Globus pallidus (tissue), 1 donor: Measurements from ENCODE around the gene MBIP.
"Not testable (repeated sequence)": the region's sequence is repeated elsewhere in the genome, so short reads cannot be mapped to it uniquely, and the experiment has no call there.

Experiments used
- DNase-seq: peaks from one replicate; pipeline ENCODE4 v3.0.0-alpha.2; 2015; ENCODE audit warnings: low spot score

MBIP gene

GRCh38 chr14:36320200-36320896 lies at the start of gene MBIP:
Gene MBIP, minus strand, starts transcription at chr14:36320637. Its CDS starts 49 bp downstream, at chr14:36320588.
- peak; percentile 96 for DNase-seq

- no peak for DNase-seq
These were observed 47.7 kb upstream of the MBIP start for GRCh38 chr14:36367985-36368774.

GRCh38 chr14:36365766-36366165 lies 45.3 kb upstream of the MBIP start:
- no peak for DNase-seq

GRCh38 chr14:36363704-36364103 lies 43.3 kb upstream of the MBIP start:
- no peak for DNase-seq

GRCh38 chr14:36362648-36363047 lies 42.2 kb upstream of the MBIP start:
- DNase-seq: no peak

GRCh38 chr14:36361210-36361853 lies 40.9 kb upstream of the MBIP start:
- peak; percentile 41 for DNase-seq

- DNase-seq: no peak
These were observed 36.4 kb upstream of the MBIP start for GRCh38 chr14:36356862-36357261.

- DNase-seq: no peak
These were observed 25.6 kb upstream of the MBIP start for GRCh38 chr14:36346052-36346451.

- no peak for DNase-seq
These were observed 23.8 kb upstream of the MBIP start for GRCh38 chr14:36344211-36344610.

GRCh38 chr14:36341811-36342210 lies 21.4 kb upstream of the MBIP start:
- DNase-seq: not testable (repeated sequence)

- no peak for DNase-seq
These were observed 19.9 kb upstream of the MBIP start for GRCh38 chr14:36340276-36340890.

GRCh38 chr14:36339816-36340215 lies 19.4 kb upstream of the MBIP start:
- peak; percentile 28 for DNase-seq

- no peak for DNase-seq
These were observed 12.7 kb upstream of the MBIP start for GRCh38 chr14:36333119-36333518.

- not testable (repeated sequence) for DNase-seq
These were observed 7.1 kb upstream of the MBIP start for GRCh38 chr14:36327573-36327972.

GRCh38 chr14:36325853-36326252 lies 5.4 kb upstream of the MBIP start:
- no peak for DNase-seq

GRCh38 chr14:36324897-36325296 lies 4.5 kb upstream of the MBIP start:
- DNase-seq: no peak

- no peak for DNase-seq
These were observed 502 bp upstream of the MBIP start for GRCh38 chr14:36320897-36321381.

- DNase-seq: peak; percentile 38
These were observed 588 bp downstream of the MBIP start for GRCh38 chr14:36319899-36320199.

- DNase-seq: no peak
These were observed 2.8 kb downstream of the MBIP start for GRCh38 chr14:36317650-36318049.

- DNase-seq: no peak
These were observed 4.3 kb downstream of the MBIP start for GRCh38 chr14:36316131-36316530.

- no peak for DNase-seq
These were observed 5.1 kb downstream of the MBIP start for GRCh38 chr14:36315159-36315853.

- DNase-seq: no peak
These were observed 6.5 kb downstream of the MBIP start for GRCh38 chr14:36313898-36314297.
